UCSD-AML1 (cell line): ENCODE data around the gene SLC5A4.
"Not testable (repeated sequence)": the region's sequence is repeated elsewhere in the genome, so short reads cannot be mapped to it uniquely, and the experiment has no call there.

Experiments
- DNase-seq: peaks from one replicate; lab custom pipeline; 2025; ENCODE audit not compliant: unreplicated experiment; lab: John Stamatoyannopoulos, UW

SLC5A4 gene

DNA sequence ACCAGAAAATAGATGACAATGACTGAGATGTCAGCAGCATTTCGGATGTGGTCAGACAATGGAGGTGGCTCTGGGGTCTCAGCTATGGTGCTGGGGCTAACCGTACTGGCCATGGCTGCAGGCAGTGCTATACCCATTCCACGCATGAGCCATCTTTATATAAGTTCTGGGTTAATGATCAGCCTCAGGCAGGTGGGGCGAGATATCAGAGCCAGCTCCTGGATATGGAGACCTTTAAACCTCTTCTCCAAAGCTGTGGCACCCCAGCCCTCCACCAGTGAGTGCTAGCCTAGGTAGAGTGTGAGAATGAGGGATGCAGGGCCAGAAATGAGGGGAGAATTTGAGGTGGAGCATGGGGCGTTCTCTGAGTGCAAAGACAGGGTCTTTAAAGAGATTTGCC lies at the start of gene SLC5A4:
Gene SLC5A4 (minus strand): TSS at position 131 of the 400 bp plus-strand sequence. CDS start 18 bp downstream, at position 113.
- no peak for DNase-seq

DNA sequence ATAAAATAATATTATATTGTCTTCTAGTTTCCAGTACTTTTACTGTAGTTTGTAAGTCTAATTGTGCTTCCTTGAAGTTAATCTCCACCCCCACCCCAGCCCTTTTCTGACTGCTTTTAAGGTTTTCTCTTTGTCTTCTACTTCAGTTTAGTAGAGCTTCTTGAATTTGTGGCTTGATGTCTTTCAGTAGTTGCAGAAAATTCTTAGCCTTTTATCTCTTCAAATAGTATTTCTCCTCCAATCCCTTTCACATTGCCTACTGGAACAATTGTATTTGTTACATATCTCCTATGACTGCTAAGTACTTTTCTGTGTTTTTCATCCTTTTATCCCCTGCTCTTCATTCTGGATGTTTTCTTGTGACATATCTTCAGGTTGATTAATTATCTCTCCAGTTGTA lies 38.8 kb upstream of the SLC5A4 start:
- not testable (repeated sequence) for DNase-seq

DNA sequence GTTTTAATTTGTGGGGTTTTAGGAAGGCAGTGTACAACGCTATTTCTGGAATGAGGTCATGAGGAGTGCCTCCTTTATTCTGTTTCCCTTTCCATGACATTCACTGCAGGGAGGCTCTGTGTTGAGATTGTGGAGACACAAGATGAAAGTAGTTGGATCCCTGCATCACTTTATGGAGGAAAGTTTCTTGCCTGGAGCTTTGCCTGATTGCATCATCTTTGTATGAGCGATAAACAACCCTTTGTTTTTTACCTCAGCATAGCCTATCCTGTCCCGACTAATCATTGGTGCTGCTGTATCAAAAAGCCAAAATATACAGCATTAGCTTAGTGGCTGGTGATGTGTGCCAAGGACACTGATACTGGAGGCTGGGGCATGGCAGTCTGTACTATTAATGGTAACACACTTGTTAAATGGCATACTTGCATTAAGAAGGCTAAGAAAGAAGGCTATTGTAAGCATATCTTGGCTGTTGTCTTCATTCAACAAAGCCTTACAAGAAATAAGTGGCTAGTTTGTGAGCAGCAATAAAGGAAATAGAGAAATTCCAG lies 31.2 kb upstream of the SLC5A4 start:
- DNase-seq: no peak

DNA sequence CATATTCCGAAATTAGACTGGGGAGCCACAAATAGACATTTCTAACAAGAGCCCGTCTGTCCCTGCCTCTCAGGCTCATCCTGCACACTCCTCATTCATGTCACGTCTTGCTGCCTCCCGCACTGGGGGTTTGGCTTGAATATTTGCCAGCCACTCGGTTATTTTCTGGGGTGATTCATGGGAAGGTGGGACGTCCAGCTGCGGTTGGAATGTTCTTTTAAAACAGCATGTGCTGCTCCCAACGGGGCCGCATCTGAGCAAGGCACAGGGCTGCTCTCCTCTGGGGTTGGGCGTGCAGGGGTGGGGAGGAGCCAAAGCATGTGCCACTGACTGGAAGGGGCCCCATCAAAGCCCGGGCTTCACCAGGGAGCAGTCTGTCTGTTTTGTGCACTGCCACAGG lies 25.9 kb upstream of the SLC5A4 start:
- DNase-seq: no peak

DNA sequence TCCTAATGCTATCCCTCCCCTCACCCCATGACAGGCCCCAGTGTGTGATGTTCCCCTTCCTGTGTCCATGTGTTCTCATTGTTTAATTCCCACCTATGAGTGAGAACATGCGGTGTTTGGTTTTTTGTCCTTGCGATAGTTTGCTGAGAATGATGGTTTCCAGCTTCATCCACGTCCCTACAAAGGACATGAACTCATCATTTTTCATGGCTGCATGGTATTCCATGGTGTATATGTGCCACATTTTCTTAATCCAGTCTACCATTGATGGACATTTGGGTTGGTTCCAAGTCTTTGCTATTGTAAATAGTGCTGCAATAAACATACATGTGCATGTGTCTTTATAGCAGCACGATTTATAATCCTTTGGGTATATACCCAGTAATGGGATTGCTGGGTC lies 20.2 kb upstream of the SLC5A4 start:
- not testable (repeated sequence) for DNase-seq

DNA sequence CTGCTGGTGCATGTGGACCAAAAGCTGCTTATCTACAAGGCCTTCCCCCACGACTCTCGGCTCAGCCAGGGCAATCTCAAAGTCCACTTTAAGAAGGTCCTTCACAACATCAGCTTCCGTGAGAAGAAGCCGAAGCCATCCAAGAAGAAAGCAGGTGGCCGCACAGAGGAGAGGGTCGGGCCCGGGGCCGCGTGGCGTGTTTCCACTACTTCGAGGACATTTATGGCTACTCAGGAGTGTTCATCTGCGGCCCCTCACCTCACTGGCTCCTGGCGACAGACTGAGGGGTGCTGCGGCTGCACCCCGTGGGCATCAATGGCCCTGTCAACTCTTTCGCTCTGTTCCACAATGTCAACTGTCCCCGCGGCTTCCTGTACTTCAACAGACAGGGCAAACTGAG lies 16.2 kb upstream of the SLC5A4 start:
- DNase-seq: no peak

DNA sequence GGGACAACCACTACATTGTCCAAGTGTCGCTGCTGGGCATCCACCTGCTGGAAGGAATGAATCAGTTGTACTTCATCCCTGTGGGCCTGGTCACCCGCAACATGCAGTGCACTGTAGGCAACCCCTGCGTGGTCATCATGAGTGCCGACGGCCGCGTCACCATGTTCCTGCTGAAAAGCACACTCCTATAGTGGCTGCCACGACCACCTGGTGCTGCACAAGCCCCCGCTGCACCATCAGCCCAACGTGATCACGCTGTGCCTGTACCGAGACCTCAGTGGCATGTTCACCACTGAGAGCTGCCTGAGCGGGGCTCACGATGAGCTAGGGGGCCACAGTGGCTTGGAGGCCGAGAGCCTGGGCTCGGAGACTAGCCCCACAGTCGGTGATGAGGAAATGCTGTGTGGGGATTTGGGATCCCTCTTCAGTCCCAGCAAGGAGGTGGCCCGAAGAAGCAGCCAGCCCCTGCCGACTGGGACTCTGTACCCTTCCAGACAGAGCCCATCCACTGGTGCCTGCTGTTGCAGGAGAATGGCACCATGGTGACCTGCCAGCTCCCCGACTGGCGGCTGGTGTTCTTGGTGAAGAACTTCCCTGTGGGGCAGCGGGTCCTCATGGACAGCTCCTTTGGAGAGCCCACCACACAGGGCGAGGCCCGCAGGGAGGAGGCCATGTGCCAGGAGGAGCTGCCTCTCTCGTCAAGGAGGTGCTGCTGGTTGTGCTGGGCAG lies 15.7 kb upstream of the SLC5A4 start:
- no peak for DNase-seq

DNA sequence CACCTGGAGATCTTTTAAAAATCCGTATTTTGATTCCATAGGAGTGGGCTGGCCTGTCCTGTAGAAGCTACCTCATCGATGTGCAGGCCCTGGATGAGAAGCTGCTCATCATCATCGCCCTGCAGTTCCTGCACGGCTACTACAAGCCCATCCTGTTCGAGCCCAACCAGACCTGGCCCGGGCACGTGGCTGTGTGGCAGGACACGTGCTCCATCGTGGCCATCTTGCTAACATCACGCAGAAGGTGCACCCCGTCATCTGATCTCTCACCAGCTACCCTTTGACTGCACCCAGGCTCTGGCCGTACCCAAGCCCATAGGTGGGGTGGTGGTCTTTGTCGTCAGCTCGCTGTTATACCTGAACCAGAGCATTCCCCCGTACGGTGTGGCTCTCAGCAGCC lies 14.2 kb upstream of the SLC5A4 start:
- no peak for DNase-seq

DNA sequence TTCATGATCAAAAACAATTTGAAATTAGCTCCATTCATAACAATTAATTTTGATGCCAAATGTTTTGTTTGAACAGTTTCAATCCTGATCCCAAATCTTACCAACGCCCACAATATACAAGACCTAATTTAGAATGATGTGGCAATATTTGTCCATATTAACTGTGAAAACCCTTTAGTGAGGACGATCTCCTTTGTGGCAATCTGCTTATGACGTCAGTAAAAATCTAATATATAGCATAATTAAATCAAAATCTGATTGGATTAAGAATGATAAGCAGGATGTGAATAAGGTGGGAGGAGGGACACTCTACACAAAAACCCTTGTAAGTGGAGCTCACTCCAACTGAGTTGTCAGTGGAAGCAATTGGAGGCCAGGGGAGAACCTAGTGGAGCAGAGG lies 11.9 kb upstream of the SLC5A4 start:
- DNase-seq: no peak

DNA sequence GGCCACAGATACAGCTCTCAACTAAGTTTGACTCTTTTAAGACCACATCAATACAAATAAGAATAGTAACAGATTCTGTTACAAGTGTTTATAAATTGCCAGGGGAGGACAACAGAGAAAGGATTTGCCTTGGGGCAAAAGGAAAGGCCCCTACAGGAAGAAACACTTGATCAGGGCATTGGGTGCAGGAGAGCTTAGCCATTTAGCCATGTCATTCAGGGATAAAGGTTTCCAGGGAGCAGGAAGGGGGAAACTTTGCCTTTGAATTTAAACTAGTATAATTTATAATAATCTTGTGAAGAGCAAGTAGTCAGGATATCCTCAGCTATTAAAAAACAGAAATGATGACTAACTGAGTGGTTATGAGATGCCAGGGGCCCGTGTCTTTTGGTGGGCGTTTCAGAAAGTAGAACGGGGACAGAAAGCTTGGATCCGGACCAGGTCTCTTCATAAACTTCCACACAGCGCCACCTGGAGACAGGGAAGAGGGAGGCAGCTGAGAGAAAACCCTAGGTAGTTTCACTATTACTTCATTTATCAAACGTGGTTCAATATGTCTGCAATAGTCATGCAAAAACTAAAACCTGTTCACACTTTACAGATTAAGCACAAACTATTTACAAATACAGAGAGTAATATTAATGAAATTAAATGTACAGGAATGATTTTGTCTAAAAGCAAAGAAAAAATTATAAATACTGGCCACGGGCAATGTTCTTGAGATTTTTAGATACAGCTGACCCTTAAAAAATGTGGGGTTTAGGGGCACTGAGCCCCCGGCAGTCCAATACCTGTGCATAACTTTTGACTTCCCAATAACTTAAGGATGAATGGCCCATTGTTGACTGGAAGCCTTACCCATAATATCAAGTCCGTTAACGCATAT lies 11.0 kb upstream of the SLC5A4 start:
- peak; percentile 35 for DNase-seq

DNA sequence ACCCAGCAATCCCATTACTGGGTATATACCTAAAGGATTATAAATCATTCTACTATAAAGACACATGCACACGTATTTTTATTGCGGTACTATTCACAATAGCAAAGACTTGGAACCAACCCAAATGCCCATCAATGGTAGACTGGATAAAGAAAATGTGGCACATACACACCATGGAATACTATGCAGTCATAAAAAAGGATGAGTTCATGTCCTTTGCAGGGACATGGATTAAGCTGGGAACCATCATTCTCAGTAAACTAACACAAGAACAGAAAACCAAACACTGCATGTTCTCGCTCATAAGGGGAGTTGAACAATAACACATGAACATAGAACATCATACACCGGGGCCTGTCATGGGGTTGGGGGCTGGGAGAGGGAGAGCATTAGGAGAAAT lies 8.5 kb upstream of the SLC5A4 start:
- DNase-seq: not testable (repeated sequence)

DNA sequence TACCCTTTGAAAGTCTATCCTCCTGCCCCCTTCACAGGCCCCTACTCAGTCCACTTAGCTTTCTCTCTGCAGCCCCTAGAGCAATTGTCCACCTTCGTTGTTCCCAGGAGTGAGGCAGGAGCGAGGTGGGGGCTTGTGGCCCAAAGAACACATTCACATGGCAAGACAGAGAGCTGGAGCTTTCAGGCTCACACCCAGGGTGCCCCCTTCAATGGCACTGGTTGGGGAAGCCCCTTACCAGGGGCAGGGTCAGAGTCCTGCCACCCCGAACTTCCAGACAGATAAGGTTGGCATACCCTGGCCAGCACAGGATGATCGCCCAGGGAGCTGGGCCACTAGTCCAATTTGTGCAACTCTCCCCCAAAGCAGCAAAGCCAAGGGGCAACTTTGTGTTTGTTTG lies 6.2 kb upstream of the SLC5A4 start:
- no peak for DNase-seq

DNA sequence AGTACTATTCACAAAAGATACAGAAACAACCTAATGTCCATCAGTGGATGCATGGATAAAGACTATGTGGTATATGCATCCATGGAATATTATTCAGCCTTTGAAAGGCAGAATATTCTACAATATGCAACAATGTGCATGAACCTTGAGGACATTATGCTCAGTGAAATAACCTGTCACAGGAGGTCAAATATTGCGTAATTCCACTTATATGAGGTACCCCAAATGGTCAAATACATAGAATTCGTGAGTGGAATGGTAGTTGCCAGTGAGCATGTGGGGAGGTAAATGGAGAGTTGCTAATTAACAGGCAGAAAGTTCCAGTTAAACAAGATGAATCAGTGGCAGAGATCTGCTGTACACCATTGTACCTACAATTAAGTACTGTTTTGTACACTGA lies 3.6 kb upstream of the SLC5A4 start:
- no peak for DNase-seq

DNA sequence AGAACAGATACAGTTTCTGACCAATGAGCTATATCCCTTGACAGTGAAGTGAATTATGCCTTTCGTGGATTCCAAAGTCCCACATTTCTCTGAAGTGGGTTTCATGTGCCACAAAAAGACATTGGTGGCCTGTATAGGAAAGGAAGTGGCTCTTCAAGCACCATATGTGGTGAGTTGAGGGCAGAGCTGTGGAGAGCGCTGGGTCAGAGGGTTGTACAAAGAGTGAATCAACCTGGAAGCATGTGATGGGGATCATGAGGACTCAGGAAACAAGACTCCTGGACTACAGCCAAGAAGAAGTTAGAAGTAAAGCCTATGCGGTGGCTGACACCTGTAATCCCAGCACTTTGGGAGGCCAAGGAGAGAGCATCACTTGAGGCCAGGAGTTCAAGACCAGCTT lies 579 bp upstream of the SLC5A4 start:
- DNase-seq: no peak

DNA sequence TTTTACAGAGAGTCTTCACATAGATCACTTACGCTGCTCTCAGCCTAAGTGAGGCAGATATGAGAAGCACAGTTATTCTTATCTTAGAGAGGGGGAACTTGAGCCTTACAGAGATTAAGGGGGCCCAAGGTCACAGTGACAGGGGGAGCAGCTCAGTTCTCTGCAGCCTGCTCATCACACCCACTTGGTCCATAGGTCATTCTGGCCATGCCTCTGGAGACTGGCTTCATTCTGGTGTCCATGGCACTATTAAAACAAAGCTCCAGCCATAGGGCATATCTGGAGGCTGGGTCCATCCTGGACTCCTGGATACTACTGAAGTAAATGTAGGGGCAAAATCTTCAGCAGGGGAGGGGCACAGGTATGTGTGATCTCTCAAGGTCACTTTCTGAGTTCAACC lies 5.9 kb downstream of the SLC5A4 start:
- no peak for DNase-seq

DNA sequence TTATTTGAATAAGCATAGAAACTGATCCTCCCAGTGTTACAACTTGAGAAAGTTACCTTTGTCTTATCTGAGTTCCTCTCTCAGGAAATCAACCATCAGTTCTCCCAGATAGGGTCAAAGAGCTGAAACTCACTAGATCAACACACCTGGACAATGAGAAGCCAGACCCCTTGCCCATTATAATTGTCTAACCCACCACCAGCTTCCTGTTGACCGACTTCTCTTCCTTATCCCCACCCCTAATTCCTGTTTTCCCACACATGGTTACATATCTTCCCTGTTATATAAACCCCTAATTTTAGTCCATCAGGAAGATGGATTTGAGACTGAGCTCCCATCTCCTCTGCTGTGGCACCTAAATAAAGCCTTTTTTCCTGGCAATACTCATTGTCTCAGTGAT lies 6.9 kb downstream of the SLC5A4 start:
- DNase-seq: no peak

DNA sequence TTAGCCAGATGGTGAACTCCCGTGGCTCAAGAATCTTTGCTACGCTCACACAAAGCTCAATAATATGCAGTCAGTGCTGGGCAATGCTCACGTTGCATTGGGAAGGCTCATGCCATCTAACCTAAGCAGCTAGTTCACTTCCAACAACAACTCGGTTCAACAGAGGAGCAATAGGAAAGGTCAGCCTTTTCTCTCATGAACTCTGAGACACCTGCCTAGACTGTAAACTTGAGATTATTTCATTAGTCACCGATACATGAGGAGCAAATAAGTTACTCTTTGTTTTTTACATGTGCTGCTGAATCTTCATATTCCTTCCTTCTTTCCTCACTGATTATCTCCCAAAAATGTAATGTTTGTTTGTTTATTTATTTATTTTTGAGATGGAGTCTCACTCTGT lies 9.0 kb downstream of the SLC5A4 start:
- DNase-seq: no peak

DNA sequence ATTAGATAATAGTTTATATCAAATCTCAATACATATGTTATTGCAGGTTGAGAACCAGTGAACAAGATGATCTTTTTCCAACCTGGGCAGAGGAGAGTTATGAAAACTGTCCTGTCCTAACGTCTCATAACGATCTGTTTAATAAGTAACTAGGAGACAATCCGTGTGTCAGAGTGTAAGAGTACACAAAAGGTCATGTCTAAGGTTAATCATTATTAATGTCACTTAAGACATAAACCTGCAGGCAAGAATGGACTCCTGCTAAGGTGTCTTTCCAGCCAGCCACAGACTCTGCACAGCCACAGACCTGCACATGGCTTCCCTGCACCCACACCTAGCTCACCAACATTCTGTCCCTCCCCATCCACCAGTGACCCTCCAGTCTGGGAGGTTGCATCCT lies 10.1 kb downstream of the SLC5A4 start:
- DNase-seq: no peak

DNA sequence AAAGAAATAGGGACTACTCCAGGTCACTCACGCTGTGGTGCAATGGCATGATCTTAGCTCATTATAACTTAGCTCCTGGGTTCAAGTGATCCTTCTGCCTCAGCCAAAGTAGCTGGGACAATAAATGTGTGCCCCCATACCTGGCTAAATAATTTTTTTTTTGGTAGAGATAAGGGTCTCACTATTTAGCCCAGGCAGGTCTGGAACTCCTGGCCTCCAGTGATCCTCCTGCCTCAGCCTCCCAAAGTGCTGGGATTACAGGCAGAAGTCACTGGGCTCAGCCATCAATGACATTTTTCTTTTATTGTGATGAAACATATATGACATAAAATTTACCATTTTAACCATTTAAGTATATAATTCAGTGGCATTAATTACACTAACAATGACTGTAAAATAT lies 10.6 kb downstream of the SLC5A4 start:
- no peak for DNase-seq

DNA sequence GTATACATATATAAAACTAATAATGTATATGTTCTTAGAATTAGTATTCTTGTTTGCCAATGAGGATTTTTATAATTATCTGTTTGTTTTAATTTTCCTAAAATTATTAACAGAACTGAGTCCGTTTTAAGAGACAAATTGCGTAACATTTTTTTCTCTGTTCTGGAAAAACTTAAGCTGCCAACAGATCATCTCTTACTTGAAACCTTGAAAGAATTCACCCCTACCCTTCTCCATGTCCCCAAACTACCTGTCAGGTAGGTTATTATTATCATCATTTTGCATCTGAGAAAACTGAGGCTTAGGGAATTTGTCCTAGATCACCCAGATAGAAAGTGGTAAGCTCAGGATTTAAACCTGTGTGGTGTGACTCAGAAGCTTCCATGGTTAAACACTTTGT lies 14.7 kb downstream of the SLC5A4 start:
- no peak for DNase-seq

DNA sequence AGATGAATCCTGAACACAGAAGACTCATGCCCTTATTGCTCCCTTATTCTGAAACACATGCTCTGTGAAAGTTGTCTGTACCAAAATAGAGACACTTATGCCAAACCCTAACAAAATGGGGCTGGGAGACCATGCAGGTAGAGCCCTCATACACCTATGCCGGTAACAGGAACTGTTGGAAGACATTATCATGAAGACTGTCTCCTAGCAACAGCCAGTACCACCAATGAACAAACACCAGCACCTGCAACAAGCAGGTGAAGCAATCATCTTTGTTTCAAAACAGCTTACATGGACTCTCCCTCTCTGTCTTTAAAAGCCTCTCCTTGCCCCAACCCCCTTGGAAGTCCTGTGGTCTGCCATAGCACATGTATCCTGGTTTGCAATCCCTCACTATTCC lies 17.2 kb downstream of the SLC5A4 start:
- no peak for DNase-seq

DNA sequence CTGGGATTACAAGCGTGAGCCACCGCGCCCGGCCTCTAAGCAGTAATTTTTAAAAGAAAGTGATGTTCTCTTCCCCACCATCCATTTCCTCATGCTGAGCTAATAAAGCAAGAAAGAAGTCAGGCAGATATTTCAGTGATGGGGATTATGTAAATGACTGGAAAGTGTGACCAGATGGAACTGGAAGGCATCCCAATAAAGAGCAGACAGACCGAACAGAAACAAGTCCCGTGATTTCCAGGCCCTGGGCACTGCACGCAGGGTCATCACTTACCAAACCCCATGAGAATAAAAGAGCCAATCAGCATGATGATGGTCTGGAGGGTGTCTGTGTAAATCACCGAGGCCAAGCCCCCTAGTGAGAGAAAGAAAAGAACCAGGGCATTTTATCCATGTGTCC lies 18.2 kb downstream of the SLC5A4 start:
- no peak for DNase-seq
